Measurements from ENCODE around the gene NCKAP5. TPM values are rescaled to one million over a fixed set of nuclear protein-coding genes. Genes with fewer than 3 reads are reported as not detected.

NCKAP5 gene
- total RNA-seq, 1 donor from 2014 or later = 0.46 TPM

GRCh38 chr2:132915812-132916549 is 652.3 kb downstream of the NCKAP5 start:
- Mint-ChIP-seq H3K4me1 (ENCODE audit: unreplicated experiment) (no peaks in the 10 kb centered on the region), H3K36me3 (ENCODE audit: unreplicated experiment) (no peaks in the 10 kb centered on the region), H3K9me3 (ENCODE audit: unreplicated experiment) (no peaks in the 10 kb centered on the region), H3K27me3 (ENCODE audit: unreplicated experiment) (no peaks in the 10 kb centered on the region), H3K27ac (ENCODE audit: unreplicated experiment) (no peak overlapping the region), H3K4me3 (ENCODE audit: unreplicated experiment) (no peak overlapping the region)
- no peak for TF ChIP-seq CTCF (IDR thresholded peaks at IDR 0.05)
- no peak for DNase-seq (ENCODE audit: extremely low spot score, unreplicated experiment)

- Mint-ChIP-seq H3K27ac (ENCODE audit: unreplicated experiment) (no peak overlapping the region), H3K9me3 (ENCODE audit: unreplicated experiment) (no peaks in the 10 kb centered on the region), H3K4me1 (ENCODE audit: unreplicated experiment) (no peaks in the 10 kb centered on the region), H3K4me3 (ENCODE audit: unreplicated experiment) (no peak overlapping the region), H3K27me3 (ENCODE audit: unreplicated experiment) (no peaks in the 10 kb centered on the region), H3K36me3 (ENCODE audit: unreplicated experiment) (no peaks in the 10 kb centered on the region)
- DNase-seq (ENCODE audit: extremely low spot score, unreplicated experiment) = no peak
- no peak for TF ChIP-seq CTCF (IDR thresholded peaks at IDR 0.05)
These were observed 656.2 kb downstream of the NCKAP5 start for GRCh38 chr2:132911726-132912724.

GRCh38 chr2:132910432-132910831 is 657.8 kb downstream of the NCKAP5 start:
- H3K27me3 Mint-ChIP-seq (ENCODE audit: unreplicated experiment) = no peaks in the 10 kb centered on the region
- no peaks in the 10 kb centered on the region for H3K9me3 Mint-ChIP-seq (ENCODE audit: unreplicated experiment)
- no peaks in the 10 kb centered on the region for H3K4me1 Mint-ChIP-seq (ENCODE audit: unreplicated experiment)
- no peak overlapping the region for H3K4me3 Mint-ChIP-seq (ENCODE audit: unreplicated experiment)
- no peaks in the 10 kb centered on the region for H3K36me3 Mint-ChIP-seq (ENCODE audit: unreplicated experiment)
- no peak for TF ChIP-seq CTCF (IDR thresholded peaks at IDR 0.05)
- H3K27ac Mint-ChIP-seq (ENCODE audit: unreplicated experiment) = no peak overlapping the region
- no peak for DNase-seq (ENCODE audit: extremely low spot score, unreplicated experiment)

- no peak overlapping the region for H3K27ac Mint-ChIP-seq (ENCODE audit: unreplicated experiment)
- H3K9me3 Mint-ChIP-seq (ENCODE audit: unreplicated experiment) = peaks cover 6% of the 10 kb centered on the region
- no peak for TF ChIP-seq CTCF (IDR thresholded peaks at IDR 0.05)
- no peaks in the 10 kb centered on the region for H3K36me3 Mint-ChIP-seq (ENCODE audit: unreplicated experiment)
- H3K4me1 Mint-ChIP-seq (ENCODE audit: unreplicated experiment) = no peaks in the 10 kb centered on the region
- H3K27me3 Mint-ChIP-seq (ENCODE audit: unreplicated experiment) = no peaks in the 10 kb centered on the region
- DNase-seq (ENCODE audit: extremely low spot score, unreplicated experiment) = no peak
- H3K4me3 Mint-ChIP-seq (ENCODE audit: unreplicated experiment) = no peak overlapping the region
These were observed 658.8 kb downstream of the NCKAP5 start for GRCh38 chr2:132909427-132909826.

Data from osteocyte (in vitro differentiated cells).